GM20000 (cell line): ENCODE results near the gene B3GLCT.

ENCODE experiments used
- DNase-seq: peaks from one replicate; pipeline ENCODE4 v3.0.0; 2012; ENCODE audit warnings: low spot score
- CTCF ChIP-seq: IDR thresholded peaks from 2 replicates; pipeline ENCODE4 v1.5.1; 2012; ENCODE audit warnings: mild to moderate bottlenecking, control low read depth; ENCODE audit errors: extremely low read depth, missing control alignments

The B3GLCT gene

GRCh38 chr13:31184451-31184850 lies 15.3 kb upstream of the B3GLCT start:
- no peak for TF ChIP-seq CTCF
- DNase-seq: no peak

GRCh38 chr13:31184981-31185645 lies 14.7 kb upstream of the B3GLCT start:
- no peak for DNase-seq
- no peak for TF ChIP-seq CTCF

- DNase-seq: no peak
- no peak for TF ChIP-seq CTCF
Observed at GRCh38 chr13:31191748-31192147, 8.0 kb upstream of the B3GLCT start.

- TF ChIP-seq CTCF: no peak
- no peak for DNase-seq
Observed at GRCh38 chr13:31192306-31192705, 7.5 kb upstream of the B3GLCT start.

GRCh38 chr13:31195616-31196015 lies 4.2 kb upstream of the B3GLCT start:
- TF ChIP-seq CTCF: no peak
- no peak for DNase-seq

GRCh38 chr13:31196992-31197391 lies 2.8 kb upstream of the B3GLCT start:
- no peak for TF ChIP-seq CTCF
- DNase-seq: no peak

GRCh38 chr13:31198519-31198918 lies 1.3 kb upstream of the B3GLCT start:
- no peak for TF ChIP-seq CTCF
- DNase-seq: no peak

GRCh38 chr13:31199527-31199848 lies 287 bp upstream of the B3GLCT start:
- no peak for DNase-seq
- TF ChIP-seq CTCF: no peak
